WI38 (cell line): ENCODE results near the gene CRB1.

Experiments used
- H3K4me3 ChIP-seq: 2 replicates; pipeline ENCODE4 v1.5.1; 2011; ENCODE audit warnings: low read depth, mild to moderate bottlenecking, control low read depth, low read length
- CTCF ChIP-seq: IDR thresholded peaks from 2 replicates; pipeline ENCODE4 v1.5.1; 2012; ENCODE audit warnings: low read depth, mild to moderate bottlenecking, control low read depth, low read length

CRB1 gene

DNA sequence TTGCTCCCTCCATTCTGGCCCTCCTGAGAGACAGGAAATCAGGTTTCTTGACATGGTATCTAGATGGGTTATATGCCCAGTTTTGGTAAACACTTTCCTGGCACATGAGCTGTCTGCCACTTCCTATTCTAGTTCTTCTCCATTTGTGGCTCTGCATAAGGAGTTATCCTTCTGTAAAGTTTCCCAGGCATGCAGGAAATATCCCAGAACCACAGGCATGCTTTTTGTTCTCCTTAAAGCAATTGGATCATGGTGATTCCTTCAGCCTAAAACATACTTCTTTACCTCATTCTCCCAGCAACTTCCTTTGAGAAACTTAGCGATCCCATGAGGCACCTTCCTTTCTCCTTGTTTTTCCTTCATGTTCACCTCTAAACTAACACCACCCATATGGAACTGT, 199.8 kb downstream of the CRB1 start:
- no peak for TF ChIP-seq CTCF
- no peak overlapping the region for H3K4me3 ChIP-seq

DNA sequence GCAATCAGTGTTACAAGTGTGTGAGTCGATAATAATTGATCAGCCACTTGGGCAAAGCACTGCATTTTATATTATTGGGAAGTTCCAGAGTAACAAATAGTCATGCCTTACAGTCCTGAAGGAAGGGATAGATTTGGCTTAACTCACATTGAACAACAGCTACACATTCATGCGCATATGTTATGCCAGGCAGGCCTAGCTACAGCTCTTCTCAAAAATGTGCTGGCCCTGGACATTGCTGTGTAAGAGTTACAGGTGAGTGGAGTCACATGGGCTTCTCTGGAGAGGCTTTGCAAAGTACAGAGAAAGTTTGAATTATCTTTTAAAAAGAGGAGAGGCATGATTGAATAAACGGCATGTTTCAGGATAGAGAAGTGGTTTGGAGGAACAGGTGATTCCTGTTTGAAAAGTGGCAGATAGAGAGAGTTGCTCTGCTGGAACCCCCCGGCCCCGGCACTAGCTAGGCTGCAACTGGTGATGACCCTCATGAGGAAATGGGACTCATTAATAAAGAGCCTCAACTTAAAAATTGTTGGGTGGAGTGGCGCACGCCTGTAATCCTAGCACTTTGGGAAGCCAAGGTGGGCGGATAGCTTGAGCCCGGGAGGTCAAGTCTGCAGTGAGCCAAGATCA, 200.6 kb downstream of the CRB1 start:
- TF ChIP-seq CTCF, result no peak
- H3K4me3 ChIP-seq, result no peak overlapping the region

DNA sequence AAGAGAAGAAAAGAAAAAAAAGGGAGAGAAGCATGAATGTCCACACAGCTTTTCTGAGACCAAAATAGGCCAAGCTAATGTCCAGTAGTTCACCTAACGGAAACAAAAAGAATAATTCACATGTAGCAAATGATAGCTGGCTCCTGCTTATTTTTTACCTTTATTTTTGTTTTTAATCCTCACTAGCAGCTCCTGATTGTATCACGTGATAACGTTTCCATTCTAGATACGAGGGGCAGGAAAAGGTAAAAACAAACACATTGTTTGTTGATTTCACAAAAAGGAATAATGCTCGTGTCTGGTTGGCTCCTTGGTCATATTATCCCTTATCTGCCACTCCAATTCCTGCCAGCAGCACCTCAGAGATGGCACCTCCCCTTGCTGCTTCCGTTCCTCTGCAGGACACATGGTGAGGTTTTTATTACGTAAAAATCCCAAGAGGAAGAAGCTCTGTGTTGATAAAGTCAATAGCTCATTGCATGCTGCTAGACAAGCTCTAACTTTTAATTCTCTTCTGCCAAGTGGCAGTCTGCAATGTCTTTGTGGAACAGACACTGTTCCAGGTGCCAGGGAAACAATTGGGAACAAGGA, 201.7 kb downstream of the CRB1 start:
- no peak overlapping the region for H3K4me3 ChIP-seq
- no peak for TF ChIP-seq CTCF

GRCh38 chr1:197470330-197470729, 202.3 kb downstream of the CRB1 start:
- TF ChIP-seq CTCF, result no peak
- no peak overlapping the region for H3K4me3 ChIP-seq

DNA sequence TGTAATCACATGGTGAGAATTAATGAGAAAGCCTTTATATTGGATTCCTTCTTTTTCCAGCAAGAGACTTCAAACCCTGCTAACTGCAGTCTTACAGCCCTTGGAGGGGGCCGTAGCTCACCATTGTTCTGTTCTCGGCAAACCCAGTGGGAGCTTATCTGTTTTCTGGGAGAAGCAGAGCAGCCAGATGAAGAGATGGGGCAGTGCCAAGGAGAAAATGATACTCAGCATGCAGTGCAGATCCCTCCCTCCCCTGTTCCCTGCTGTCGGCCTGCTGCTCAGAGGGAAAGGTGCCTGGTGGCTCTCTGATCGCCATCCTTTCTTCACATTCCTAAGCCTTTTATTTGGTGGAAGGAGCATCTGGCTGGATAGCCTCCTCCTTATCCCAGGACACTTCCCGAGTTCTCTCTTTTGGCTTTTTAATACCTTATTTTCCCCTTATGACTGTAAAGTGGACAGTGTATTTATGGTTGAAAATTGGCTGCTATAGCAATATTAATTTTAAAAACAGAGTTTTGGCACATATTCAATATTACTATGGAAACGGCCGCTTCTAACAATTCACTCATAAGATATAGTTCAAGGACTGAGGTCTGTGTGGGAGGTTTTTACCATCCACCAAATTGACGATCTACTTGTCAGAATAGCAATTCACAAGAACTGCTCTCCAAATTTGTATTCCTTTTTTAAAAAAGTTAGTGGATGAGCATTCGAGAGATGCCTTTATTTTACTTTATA, 203.4 kb downstream of the CRB1 start:
- H3K4me3 ChIP-seq, result no peak overlapping the region
- TF ChIP-seq CTCF, result no peak

- no peak overlapping the region for H3K4me3 ChIP-seq
- TF ChIP-seq CTCF, result no peak
Observed at GRCh38 chr1:197472141-197472540, 204.1 kb downstream of the CRB1 start.

GRCh38 chr1:197480446-197480845, 212.4 kb downstream of the CRB1 start:
- no peak for TF ChIP-seq CTCF
- no peak overlapping the region for H3K4me3 ChIP-seq
